SK-N-SH (cell line): ENCODE measurements around the gene KCNG4. TPM values are rescaled to one million over a fixed set of nuclear protein-coding genes. Genes with fewer than 3 reads are reported as not detected.

Source experiments
- CTCF ChIA-PET: fragments of 300-600, 350-600 bp; formaldehyde crosslinking; extraction: SDS; loops from one replicate; lab custom pipeline; 2021; lab: Yijun Ruan, JAX
- POLR2A ChIA-PET: fragments of 350-600 bp; sonication (Branson Sonifier 250); formaldehyde crosslinking; extraction: SDS; loops from one replicate; lab custom pipeline; 2020; ENCODE audit warnings: antibody characterized with exemption, inconsistent platforms; lab: Yijun Ruan, JAX
- DNase-seq: peaks from one replicate; pipeline ENCODE4 v3.0.0; 2012
- H2AFZ ChIP-seq: fragments of 200-600 bp; sonication (generic); 2 replicates; pipeline ENCODE4 v1.8.1; 2016; ENCODE audit warnings: antibody characterized with exemption, mild to moderate bottlenecking, low read depth
- H3F3A ChIP-seq: fragments of 200-600 bp; sonication (generic); replicated peaks from 2 replicates; pipeline ENCODE3; 2016; ENCODE audit warnings: antibody characterized with exemption, mild to moderate bottlenecking; ENCODE audit not compliant: insufficient read depth
- H3K27ac ChIP-seq, 2 experiments: fragments of 200-500 bp in 1 of 2; fragments of 200-600 bp in 1 of 2; sonication (Bioruptor generic) in 1 of 2; sonication (generic), shearing (Covaris generic) in 1 of 2; 2 replicates each; pipeline versions ENCODE4 v1.5.1 to v1.6.1; 2014 to 2016; ENCODE audit warnings: low read depth in 2 of 2, inconsistent platforms in 1 of 2, low read length in 1 of 2, mild to moderate bottlenecking in 1 of 2, mixed read lengths in 1 of 2
- H3K27me3 ChIP-seq: fragments of 200-600 bp; sonication (generic), shearing (Covaris generic); 2 replicates; pipeline ENCODE4 v1.6.1; 2016; ENCODE audit warnings: mixed run types; ENCODE audit not compliant: insufficient read depth
- H3K36me3 ChIP-seq, 2 experiments: fragments of 200-500 bp in 1 of 2; fragments of 200-600 bp in 1 of 2; sonication (Bioruptor generic) in 1 of 2; sonication (generic) in 1 of 2; replicated peaks in 1 of 2; 2 replicates each; pipeline versions ENCODE3 to v1.5.1; 2014 to 2016; ENCODE audit warnings: low read length in 1 of 2, mild to moderate bottlenecking in 1 of 2; ENCODE audit not compliant: insufficient read depth in 2 of 2, control insufficient read depth in 1 of 2
- H3K4me1 ChIP-seq, 2 experiments: fragments of 200-500 bp in 1 of 2; fragments of 200-600 bp in 1 of 2; sonication (Bioruptor generic) in 1 of 2; sonication (generic), shearing (Covaris generic) in 1 of 2; 2 replicates each; pipeline versions ENCODE4 v1.5.1 to v1.6.1; 2014 to 2016; ENCODE audit warnings: low read depth in 1 of 2, low read length in 1 of 2, mixed run types in 1 of 2; ENCODE audit not compliant: insufficient read depth in 2 of 2, control insufficient read depth in 1 of 2
- H3K4me2 ChIP-seq: fragments of 200-600 bp; sonication (generic), shearing (Covaris generic); 2 replicates; pipeline ENCODE4 v1.6.1; 2017; ENCODE audit warnings: mixed run types
- H3K4me3 ChIP-seq, 2 experiments: fragments of 200-500 bp in 1 of 2; fragments of 200-600 bp in 1 of 2; sonication (Bioruptor generic) in 1 of 2; sonication (generic), shearing (Covaris generic) in 1 of 2; 2 replicates each; pipeline versions ENCODE4 v1.5.1 to v1.8.1; 2014 to 2016; ENCODE audit warnings: low read depth in 2 of 2, inconsistent platforms in 1 of 2, low read length in 1 of 2, mild to moderate bottlenecking in 1 of 2, mixed read lengths in 1 of 2, moderate library complexity in 1 of 2
- H3K79me2 ChIP-seq: fragments of 200-600 bp; sonication (generic); 2 replicates; pipeline ENCODE4 v1.8.1; 2017; ENCODE audit warnings: mild to moderate bottlenecking; ENCODE audit not compliant: insufficient read depth
- H3K9ac ChIP-seq: fragments of 200-600 bp; sonication (generic); 2 replicates; pipeline ENCODE4 v1.6.1; 2017; ENCODE audit warnings: mixed run types
- H3K9me2 ChIP-seq: fragments of 200-600 bp; sonication (generic); 2 replicates; pipeline ENCODE4 v1.6.1; 2017; ENCODE audit warnings: mixed run types
- H3K9me3 ChIP-seq: fragments of 200-600 bp; sonication (generic); 2 replicates; pipeline ENCODE4 v1.6.1; 2017; ENCODE audit warnings: mixed run types, mild to moderate bottlenecking, moderate library complexity
- H4K20me1 ChIP-seq: fragments of 200-600 bp; sonication (generic); 2 replicates; pipeline ENCODE4 v1.6.1; 2017; ENCODE audit warnings: mild to moderate bottlenecking, mixed run types; ENCODE audit not compliant: insufficient read depth
- CHD2 ChIP-seq: fragments of 150-350 bp; IDR thresholded peaks from 2 replicates; pipeline ENCODE4 v1.6.1; 2018; ENCODE audit warnings: low read length; ENCODE audit not compliant: partially characterized antibody
- ELF1 ChIP-seq: IDR thresholded peaks from 2 replicates; pipeline ENCODE4 v1.4.0; 2012
- FOSL2 ChIP-seq: IDR thresholded peaks from 2 replicates; pipeline ENCODE4 v1.4.0; 2012; ENCODE audit warnings: low read depth, mild to moderate bottlenecking, moderate library complexity, borderline replicate concordance
- GABPA ChIP-seq: IDR thresholded peaks from 2 replicates; pipeline ENCODE4 v1.4.0; 2012; ENCODE audit warnings: low read depth, mild to moderate bottlenecking
- GATA2 ChIP-seq: sonication (generic); formaldehyde crosslinking; IDR thresholded peaks from 2 replicates; pipeline ENCODE4 v1.5.0; 2020; ENCODE audit warnings: mild to moderate bottlenecking, missing genetic modification reagents
- POLR2AphosphoS5 ChIP-seq: IDR thresholded peaks from 2 replicates; pipeline ENCODE4 v1.6.1; 2012; ENCODE audit warnings: low read depth, low read length
- RAD21 ChIP-seq: IDR thresholded peaks from 2 replicates; pipeline ENCODE4 v1.6.1; 2012; ENCODE audit warnings: mild to moderate bottlenecking, low read length
- RFX5 ChIP-seq: IDR thresholded peaks from 2 replicates; pipeline ENCODE4 v1.6.1; 2012; ENCODE audit warnings: mild to moderate bottlenecking, improper control_type of control experiment, low read length
- SIN3A ChIP-seq: IDR thresholded peaks from 2 replicates; pipeline ENCODE4 v1.6.1; 2012; ENCODE audit warnings: low read depth, mild to moderate bottlenecking, low read length, moderate library complexity, borderline replicate concordance
- SMC3 ChIP-seq: IDR thresholded peaks from 2 replicates; pipeline ENCODE4 v1.6.1; 2012; ENCODE audit warnings: low read depth, low read length, improper control_type of control experiment
- TAF1 ChIP-seq: IDR thresholded peaks from 2 replicates; pipeline ENCODE4 v1.6.1; 2012; ENCODE audit warnings: low read depth, mild to moderate bottlenecking, low read length, moderate library complexity, borderline replicate concordance
- USF2 ChIP-seq: fragments of 150-350 bp; IDR thresholded peaks from 2 replicates; pipeline ENCODE4 v1.6.1; 2017; ENCODE audit warnings: antibody characterized with exemption, low read length, low read depth, borderline replicate concordance
- WGBS: methylation state at CpG from one replicate; pipeline ENCODE4 v1.1.6; 2017; ENCODE audit warnings: low lambda C conversion rate; 5-methylcytosine and 5-hydroxymethylcytosine counted together
- polyA plus RNA-seq, 3 experiments: library from polyadenylated mRNA; depleted of rRNA; stranded (reverse); fragments of >200 nt; gene quantifications; 2 replicates each; pipeline ENCODE4 v1.2.3, GENCODE V29; 2012
- TF ChIP-seq, protein P1 (sequence below): IDR thresholded peaks from 2 replicates; pipeline ENCODE4 v1.4.0; 2012; ENCODE audit warnings: low read depth, borderline replicate concordance
- TF ChIP-seq, protein P2 (sequence below): IDR thresholded peaks from 2 replicates; pipeline ENCODE4; 2012
- TF ChIP-seq, protein P3 (sequence below): IDR thresholded peaks from 2 replicates; pipeline ENCODE4 v1.4.0; 2012; ENCODE audit warnings: low read depth, borderline replicate concordance

The KCNG4 gene
- polyA plus RNA-seq, 1 of the 3 experiments (the other 2 are of a cell fraction), result not detected

DNA sequence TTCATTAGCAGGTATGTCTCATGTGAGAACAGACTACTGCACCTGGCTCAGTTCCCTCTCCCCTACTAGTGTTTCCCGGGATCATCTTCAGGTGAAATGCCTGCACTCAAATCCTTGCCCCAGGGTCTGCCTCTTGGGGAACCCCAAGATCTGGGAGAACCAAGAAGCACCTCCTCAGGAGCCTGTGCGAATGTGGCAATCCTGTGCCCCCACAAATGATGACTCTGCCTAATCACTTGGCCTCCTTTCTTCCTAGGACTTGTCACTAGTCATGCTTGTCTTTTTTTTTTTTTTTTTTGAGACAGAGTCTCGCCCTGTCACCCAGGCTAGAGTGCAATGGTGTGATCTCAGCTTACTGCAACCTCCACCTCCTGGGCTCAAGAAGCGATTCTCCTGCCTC is 27.2 kb downstream of the KCNG4 start:
- no peak for DNase-seq
- Histone ChIP-seq H3K9me2 (no peaks in the 10 kb centered on the region), H3K36me3 (no peaks in the 10 kb centered on the region), H3K4me3 (no peak overlapping the region), H3K9ac (no peak overlapping the region), H3K27me3 (no peaks in the 10 kb centered on the region), H3F3A (no peaks in the 10 kb centered on the region), H3K4me1 (peaks cover 0 to 14% of the 10 kb centered on the region in 2 experiments; a peak in 1 of 4 replicates), H3K9me3 (no peaks in the 10 kb centered on the region), H2AFZ (no peak overlapping the region), H3K27ac (no peak overlapping the region), H4K20me1 (no peaks in the 10 kb centered on the region), H3K4me2 (no peak overlapping the region), H3K79me2 (no peaks in the 10 kb centered on the region)
- TF ChIP-seq ELF1 (no peak), GABPA (no peak), SIN3A (no peak), FOSL2 (no peak)
- ChIA-PET POLR2A (no interaction called here), CTCF (no interaction called here)
- 82% methylated on average over 4 of the region's 4 CpGs for WGBS

- POLR2A ChIA-PET, result no interaction called here
Measured at GRCh38 chr16:84212154-84212553, 27.7 kb downstream of the KCNG4 start.

More at GRCh38 chr16:84212154-84212553, 27.7 kb downstream of the KCNG4 start:
- H3K9me2 ChIP-seq, result no peaks in the 10 kb centered on the region
- WGBS, result 61% methylated on average over 4 of the region's 4 CpGs
- H4K20me1 ChIP-seq, result no peaks in the 10 kb centered on the region
- no peak overlapping the region for H3K4me2 ChIP-seq
- H3K4me1 ChIP-seq, result peaks cover 0 to 14% of the 10 kb centered on the region in 2 experiments; a peak in 1 of 4 replicates
- no peak overlapping the region for H3K9ac ChIP-seq
- no peak overlapping the region for H3K27ac ChIP-seq
- H3K4me3 ChIP-seq, result no peak overlapping the region
- H3K27me3 ChIP-seq, result no peaks in the 10 kb centered on the region
- CTCF ChIA-PET, result no interaction called here
- TF ChIP-seq SMC3 (no peak), USF2 (no peak), TAF1 (no peak), CHD2 (no peak), POLR2AphosphoS5 (no peak), RAD21 (no peak), GATA2 (CRISPR knock-in tag) (no peak), RFX5 (no peak)
- TF ChIP-seq, protein P1, sequence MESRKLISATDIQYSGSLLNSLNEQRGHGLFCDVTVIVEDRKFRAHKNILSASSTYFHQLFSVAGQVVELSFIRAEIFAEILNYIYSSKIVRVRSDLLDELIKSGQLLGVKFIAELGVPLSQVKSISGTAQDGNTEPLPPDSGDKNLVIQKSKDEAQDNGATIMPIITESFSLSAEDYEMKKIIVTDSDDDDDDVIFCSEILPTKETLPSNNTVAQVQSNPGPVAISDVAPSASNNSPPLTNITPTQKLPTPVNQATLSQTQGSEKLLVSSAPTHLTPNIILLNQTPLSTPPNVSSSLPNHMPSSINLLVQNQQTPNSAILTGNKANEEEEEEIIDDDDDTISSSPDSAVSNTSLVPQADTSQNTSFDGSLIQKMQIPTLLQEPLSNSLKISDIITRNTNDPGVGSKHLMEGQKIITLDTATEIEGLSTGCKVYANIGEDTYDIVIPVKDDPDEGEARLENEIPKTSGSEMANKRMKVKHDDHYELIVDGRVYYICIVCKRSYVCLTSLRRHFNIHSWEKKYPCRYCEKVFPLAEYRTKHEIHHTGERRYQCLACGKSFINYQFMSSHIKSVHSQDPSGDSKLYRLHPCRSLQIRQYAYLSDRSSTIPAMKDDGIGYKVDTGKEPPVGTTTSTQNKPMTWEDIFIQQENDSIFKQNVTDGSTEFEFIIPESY, result no peak
- TF ChIP-seq, protein P2, sequence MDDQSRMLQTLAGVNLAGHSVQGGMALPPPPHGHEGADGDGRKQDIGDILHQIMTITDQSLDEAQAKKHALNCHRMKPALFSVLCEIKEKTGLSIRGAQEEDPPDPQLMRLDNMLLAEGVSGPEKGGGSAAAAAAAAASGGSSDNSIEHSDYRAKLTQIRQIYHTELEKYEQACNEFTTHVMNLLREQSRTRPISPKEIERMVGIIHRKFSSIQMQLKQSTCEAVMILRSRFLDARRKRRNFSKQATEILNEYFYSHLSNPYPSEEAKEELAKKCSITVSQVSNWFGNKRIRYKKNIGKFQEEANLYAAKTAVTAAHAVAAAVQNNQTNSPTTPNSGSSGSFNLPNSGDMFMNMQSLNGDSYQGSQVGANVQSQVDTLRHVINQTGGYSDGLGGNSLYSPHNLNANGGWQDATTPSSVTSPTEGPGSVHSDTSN, result no peak
- TF ChIP-seq, protein P3, sequence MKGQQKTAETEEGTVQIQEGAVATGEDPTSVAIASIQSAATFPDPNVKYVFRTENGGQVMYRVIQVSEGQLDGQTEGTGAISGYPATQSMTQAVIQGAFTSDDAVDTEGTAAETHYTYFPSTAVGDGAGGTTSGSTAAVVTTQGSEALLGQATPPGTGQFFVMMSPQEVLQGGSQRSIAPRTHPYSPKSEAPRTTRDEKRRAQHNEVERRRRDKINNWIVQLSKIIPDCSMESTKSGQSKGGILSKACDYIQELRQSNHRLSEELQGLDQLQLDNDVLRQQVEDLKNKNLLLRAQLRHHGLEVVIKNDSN, result no peak
- TF ChIP-seq, all 33 proteins: peak for 0
- Histone ChIP-seq H3F3A (no peaks in the 10 kb centered on the region), H3K36me3 (no peaks in the 10 kb centered on the region), H3K9me3 (no peaks in the 10 kb centered on the region), H3K79me2 (no peaks in the 10 kb centered on the region), H2AFZ (no peak overlapping the region)
- no peak for DNase-seq
